GM23338 (cell line): ENCODE data around the gene NCF4. TPM values are rescaled to one million over a fixed set of nuclear protein-coding genes. Genes with fewer than 3 reads are reported as not detected.

Source experiments
- CREB1 ChIP-seq: fragments of 250-450 bp; sonication (Bioruptor Pico); IDR thresholded peaks from 2 replicates; pipeline ENCODE4 v1.5.0; 2020; ENCODE audit warnings: low read depth, mild to moderate bottlenecking, moderate library complexity
- EZH2 ChIP-seq: fragments of 200-600 bp; sonication (generic); IDR thresholded peaks from one replicate; pipeline ENCODE4 v1.8.0; 2017; ENCODE audit warnings: antibody characterized with exemption, mild to moderate bottlenecking, low read depth; ENCODE audit not compliant: unreplicated experiment
- EZH2phosphoT487 ChIP-seq: fragments of 200-600 bp; sonication (generic); IDR thresholded peaks from one replicate; pipeline ENCODE4 v1.8.1; 2018; ENCODE audit warnings: antibody characterized with exemption; ENCODE audit not compliant: unreplicated experiment
- JUNB ChIP-seq: IDR thresholded peaks from one replicate; pipeline ENCODE4 v1.6.1; 2016; ENCODE audit warnings: antibody characterized with exemption; ENCODE audit not compliant: unreplicated experiment
- NANOG ChIP-seq: IDR thresholded peaks from 2 replicates; pipeline ENCODE4 v1.6.1; 2016; ENCODE audit warnings: antibody characterized with exemption, borderline replicate concordance
- POLR2AphosphoS5 ChIP-seq: IDR thresholded peaks from 2 replicates; pipeline ENCODE4 v1.6.1; 2016; ENCODE audit warnings: antibody characterized with exemption, low read depth
- STAT1 ChIP-seq: IDR thresholded peaks from one replicate; pipeline ENCODE4 v1.6.1; 2016; ENCODE audit warnings: antibody characterized with exemption; ENCODE audit not compliant: unreplicated experiment
- ZNF114 ChIP-seq: fragments of 250-450 bp; sonication (Bioruptor Pico); IDR thresholded peaks from 2 replicates; pipeline ENCODE4 v1.5.0; 2020; ENCODE audit warnings: mild to moderate bottlenecking, moderate library complexity
- ZNF331 ChIP-seq: fragments of 250-450 bp; sonication (Bioruptor Pico); IDR thresholded peaks from 2 replicates; pipeline ENCODE4 v1.5.0; 2020; ENCODE audit warnings: low read depth, mild to moderate bottlenecking, moderate library complexity
- polyA plus RNA-seq: library from polyadenylated mRNA; unstranded; fragments of >200 nt; fragmentation: Nextera tagmentation; extraction: Ambion mirVana; gene quantifications from 2 replicates; pipeline ENCODE4 v1.2.1, GENCODE V29; 2016
- total RNA-seq: library from RNA; depleted of rRNA; stranded (reverse); fragments of >200 nt; shearing (Covaris generic); gene quantifications from 2 replicates; pipeline ENCODE4 v1.2.3, GENCODE V29; 2014
- TF ChIP-seq, protein P1 (sequence below): fragments of 250-450 bp; sonication (Bioruptor Pico); IDR thresholded peaks from 2 replicates; pipeline ENCODE4 v1.5.0; 2020; ENCODE audit warnings: mild to moderate bottlenecking, moderate library complexity
- TF ChIP-seq, protein P2 (sequence below), 2 experiments: fragments of 200-600 bp in 1 of 2; sonication (generic) in 1 of 2; conservative IDR thresholded peaks; 2 replicates each; pipeline versions ENCODE4 v1.5.1 to v1.6.1; 2016 to 2017; ENCODE audit warnings: antibody characterized with exemption in 2 of 2, low read depth in 2 of 2, mild to moderate bottlenecking in 2 of 2, moderate library complexity in 1 of 2
- TF ChIP-seq, protein P3 (sequence below): IDR thresholded peaks from 2 replicates; pipeline ENCODE4 v1.6.1; 2016; ENCODE audit warnings: antibody characterized with exemption

The NCF4 gene
- total and polyA plus RNA-seq, 2 experiments from 2014 or later, result not detected

DNA sequence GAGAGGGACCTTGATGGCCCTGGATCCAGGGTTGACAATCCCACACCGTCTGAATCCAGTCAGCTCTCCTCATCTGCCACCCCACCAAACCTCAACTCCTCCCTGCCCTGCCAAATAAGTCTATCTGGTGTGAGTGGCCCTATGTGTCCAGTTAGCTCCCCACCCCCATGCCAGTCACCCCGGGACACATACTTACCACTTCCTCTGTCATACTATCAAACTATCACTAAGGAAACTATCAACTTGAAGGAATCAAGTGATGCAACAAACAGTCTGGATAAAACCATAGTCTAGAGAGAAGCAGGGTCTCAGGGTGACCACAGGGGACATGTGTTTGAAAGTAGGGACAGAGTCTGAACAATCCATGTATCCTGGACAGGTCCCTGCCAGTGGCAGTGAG is 39.4 kb downstream of the NCF4 start (continued):
- TF ChIP-seq, protein P1, sequence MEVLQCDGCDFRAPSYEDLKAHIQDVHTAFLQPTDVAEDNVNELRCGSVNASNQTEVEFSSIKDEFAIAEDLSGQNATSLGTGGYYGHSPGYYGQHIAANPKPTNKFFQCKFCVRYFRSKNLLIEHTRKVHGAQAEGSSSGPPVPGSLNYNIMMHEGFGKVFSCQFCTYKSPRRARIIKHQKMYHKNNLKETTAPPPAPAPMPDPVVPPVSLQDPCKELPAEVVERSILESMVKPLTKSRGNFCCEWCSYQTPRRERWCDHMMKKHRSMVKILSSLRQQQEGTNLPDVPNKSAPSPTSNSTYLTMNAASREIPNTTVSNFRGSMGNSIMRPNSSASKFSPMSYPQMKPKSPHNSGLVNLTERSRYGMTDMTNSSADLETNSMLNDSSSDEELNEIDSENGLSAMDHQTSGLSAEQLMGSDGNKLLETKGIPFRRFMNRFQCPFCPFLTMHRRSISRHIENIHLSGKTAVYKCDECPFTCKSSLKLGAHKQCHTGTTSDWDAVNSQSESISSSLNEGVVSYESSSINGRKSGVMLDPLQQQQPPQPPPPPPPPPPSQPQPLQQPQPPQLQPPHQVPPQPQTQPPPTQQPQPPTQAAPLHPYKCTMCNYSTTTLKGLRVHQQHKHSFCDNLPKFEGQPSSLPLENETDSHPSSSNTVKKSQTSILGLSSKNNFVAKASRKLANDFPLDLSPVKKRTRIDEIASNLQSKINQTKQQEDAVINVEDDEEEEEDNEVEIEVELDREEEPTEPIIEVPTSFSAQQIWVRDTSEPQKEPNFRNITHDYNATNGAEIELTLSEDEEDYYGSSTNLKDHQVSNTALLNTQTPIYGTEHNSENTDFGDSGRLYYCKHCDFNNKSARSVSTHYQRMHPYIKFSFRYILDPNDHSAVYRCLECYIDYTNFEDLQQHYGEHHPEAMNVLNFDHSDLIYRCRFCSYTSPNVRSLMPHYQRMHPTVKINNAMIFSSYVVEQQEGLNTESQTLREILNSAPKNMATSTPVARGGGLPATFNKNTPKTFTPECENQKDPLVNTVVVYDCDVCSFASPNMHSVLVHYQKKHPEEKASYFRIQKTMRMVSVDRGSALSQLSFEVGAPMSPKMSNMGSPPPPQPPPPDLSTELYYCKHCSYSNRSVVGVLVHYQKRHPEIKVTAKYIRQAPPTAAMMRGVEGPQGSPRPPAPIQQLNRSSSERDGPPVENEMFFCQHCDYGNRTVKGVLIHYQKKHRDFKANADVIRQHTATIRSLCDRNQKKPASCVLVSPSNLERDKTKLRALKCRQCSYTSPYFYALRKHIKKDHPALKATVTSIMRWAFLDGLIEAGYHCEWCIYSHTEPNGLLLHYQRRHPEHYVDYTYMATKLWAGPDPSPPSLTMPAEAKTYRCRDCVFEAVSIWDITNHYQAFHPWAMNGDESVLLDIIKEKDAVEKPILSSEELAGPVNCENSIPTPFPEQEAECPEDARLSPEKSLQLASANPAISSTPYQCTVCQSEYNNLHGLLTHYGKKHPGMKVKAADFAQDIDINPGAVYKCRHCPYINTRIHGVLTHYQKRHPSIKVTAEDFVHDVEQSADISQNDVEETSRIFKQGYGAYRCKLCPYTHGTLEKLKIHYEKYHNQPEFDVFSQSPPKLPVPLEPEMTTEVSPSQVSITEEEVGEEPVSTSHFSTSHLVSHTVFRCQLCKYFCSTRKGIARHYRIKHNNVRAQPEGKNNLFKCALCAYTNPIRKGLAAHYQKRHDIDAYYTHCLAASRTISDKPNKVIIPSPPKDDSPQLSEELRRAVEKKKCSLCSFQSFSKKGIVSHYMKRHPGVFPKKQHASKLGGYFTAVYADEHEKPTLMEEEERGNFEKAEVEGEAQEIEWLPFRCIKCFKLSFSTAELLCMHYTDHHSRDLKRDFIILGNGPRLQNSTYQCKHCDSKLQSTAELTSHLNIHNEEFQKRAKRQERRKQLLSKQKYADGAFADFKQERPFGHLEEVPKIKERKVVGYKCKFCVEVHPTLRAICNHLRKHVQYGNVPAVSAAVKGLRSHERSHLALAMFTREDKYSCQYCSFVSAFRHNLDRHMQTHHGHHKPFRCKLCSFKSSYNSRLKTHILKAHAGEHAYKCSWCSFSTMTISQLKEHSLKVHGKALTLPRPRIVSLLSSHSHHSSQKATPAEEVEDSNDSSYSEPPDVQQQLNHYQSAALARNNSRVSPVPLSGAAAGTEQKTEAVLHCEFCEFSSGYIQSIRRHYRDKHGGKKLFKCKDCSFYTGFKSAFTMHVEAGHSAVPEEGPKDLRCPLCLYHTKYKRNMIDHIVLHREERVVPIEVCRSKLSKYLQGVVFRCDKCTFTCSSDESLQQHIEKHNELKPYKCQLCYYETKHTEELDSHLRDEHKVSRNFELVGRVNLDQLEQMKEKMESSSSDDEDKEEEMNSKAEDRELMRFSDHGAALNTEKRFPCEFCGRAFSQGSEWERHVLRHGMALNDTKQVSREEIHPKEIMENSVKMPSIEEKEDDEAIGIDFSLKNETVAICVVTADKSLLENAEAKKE (CRISPR knock-in tag), result no peak
- TF ChIP-seq ZNF114 (CRISPR knock-in tag) (no peak), NANOG (no peak), POLR2AphosphoS5 (no peak), CREB1 (no peak), STAT1 (no peak), ZNF331 (no peak), JUNB (no peak), EZH2 (no peak), EZH2phosphoT487 (no peak)
- TF ChIP-seq, protein P2, sequence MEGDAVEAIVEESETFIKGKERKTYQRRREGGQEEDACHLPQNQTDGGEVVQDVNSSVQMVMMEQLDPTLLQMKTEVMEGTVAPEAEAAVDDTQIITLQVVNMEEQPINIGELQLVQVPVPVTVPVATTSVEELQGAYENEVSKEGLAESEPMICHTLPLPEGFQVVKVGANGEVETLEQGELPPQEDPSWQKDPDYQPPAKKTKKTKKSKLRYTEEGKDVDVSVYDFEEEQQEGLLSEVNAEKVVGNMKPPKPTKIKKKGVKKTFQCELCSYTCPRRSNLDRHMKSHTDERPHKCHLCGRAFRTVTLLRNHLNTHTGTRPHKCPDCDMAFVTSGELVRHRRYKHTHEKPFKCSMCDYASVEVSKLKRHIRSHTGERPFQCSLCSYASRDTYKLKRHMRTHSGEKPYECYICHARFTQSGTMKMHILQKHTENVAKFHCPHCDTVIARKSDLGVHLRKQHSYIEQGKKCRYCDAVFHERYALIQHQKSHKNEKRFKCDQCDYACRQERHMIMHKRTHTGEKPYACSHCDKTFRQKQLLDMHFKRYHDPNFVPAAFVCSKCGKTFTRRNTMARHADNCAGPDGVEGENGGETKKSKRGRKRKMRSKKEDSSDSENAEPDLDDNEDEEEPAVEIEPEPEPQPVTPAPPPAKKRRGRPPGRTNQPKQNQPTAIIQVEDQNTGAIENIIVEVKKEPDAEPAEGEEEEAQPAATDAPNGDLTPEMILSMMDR (conservative IDR thresholded peaks at IDR 0.05; ENCODE audit: low read depth in 2 of 2), result no peak
- TF ChIP-seq, protein P3, sequence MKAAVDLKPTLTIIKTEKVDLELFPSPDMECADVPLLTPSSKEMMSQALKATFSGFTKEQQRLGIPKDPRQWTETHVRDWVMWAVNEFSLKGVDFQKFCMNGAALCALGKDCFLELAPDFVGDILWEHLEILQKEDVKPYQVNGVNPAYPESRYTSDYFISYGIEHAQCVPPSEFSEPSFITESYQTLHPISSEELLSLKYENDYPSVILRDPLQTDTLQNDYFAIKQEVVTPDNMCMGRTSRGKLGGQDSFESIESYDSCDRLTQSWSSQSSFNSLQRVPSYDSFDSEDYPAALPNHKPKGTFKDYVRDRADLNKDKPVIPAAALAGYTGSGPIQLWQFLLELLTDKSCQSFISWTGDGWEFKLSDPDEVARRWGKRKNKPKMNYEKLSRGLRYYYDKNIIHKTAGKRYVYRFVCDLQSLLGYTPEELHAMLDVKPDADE, result no peak
